Endodermal cell (in vitro differentiated cells): ENCODE results near the gene ANG. TPM values are rescaled to one million over a fixed set of nuclear protein-coding genes. Genes with fewer than 3 reads are reported as not detected.

Experiments
- DNase-seq: peaks from one replicate; pipeline ENCODE4 v3.0.0-alpha.2; 2017
- H3K27ac ChIP-seq: 2 replicates; pipeline ENCODE4 v1.5.1; 2013; ENCODE audit warnings: mild to moderate bottlenecking, low read depth, low read length, moderate library complexity
- H3K27me3 ChIP-seq: 2 replicates; pipeline ENCODE4 v1.6.1; 2013; ENCODE audit warnings: mild to moderate bottlenecking, low read length, moderate library complexity; ENCODE audit not compliant: insufficient read depth, control insufficient read depth, poor library complexity, severe bottlenecking
- H3K36me3 ChIP-seq: 2 replicates; pipeline ENCODE4 v1.7.0; 2013; ENCODE audit warnings: mild to moderate bottlenecking, low read length, moderate library complexity; ENCODE audit not compliant: control insufficient read depth, insufficient read depth
- H3K4me1 ChIP-seq: one replicate; pipeline ENCODE4 v1.7.0; 2013; ENCODE audit warnings: low read length; ENCODE audit not compliant: control insufficient read depth, insufficient read depth
- H3K4me3 ChIP-seq: 2 replicates; pipeline ENCODE4 v1.5.1; 2013; ENCODE audit warnings: mild to moderate bottlenecking, low read length, moderate library complexity
- H3K9ac ChIP-seq: 2 replicates; pipeline ENCODE4 v1.6.1; 2013; ENCODE audit warnings: mild to moderate bottlenecking, low read length, moderate library complexity; ENCODE audit not compliant: poor library complexity, severe bottlenecking; ENCODE audit errors: extremely low read depth
- H3K9me3 ChIP-seq: 2 replicates; pipeline ENCODE4 v1.6.1; 2013; ENCODE audit warnings: mild to moderate bottlenecking, low read length, moderate library complexity; ENCODE audit not compliant: control insufficient read depth
- H3K27ac Mint-ChIP-seq: 2 replicates; pipeline ENCODE4 v1.8.0; 2020; ENCODE audit warnings: mixed read lengths
- H3K27me3 Mint-ChIP-seq: 2 replicates; pipeline ENCODE4 v1.8.0; 2021; ENCODE audit warnings: mild to moderate bottlenecking, mixed read lengths; ENCODE audit not compliant: insufficient read depth
- H3K36me3 Mint-ChIP-seq: 2 replicates; pipeline ENCODE4 v1.8.0; 2020; ENCODE audit warnings: low read depth, mixed read lengths
- H3K4me1 Mint-ChIP-seq: 2 replicates; pipeline ENCODE4 v1.8.0; 2020; ENCODE audit warnings: mixed read lengths
- H3K4me3 Mint-ChIP-seq: 2 replicates; pipeline ENCODE4 v1.8.0; 2020; ENCODE audit warnings: mild to moderate bottlenecking, moderate library complexity, mixed read lengths
- H3K9me3 Mint-ChIP-seq: 2 replicates; pipeline ENCODE4 v1.8.0; 2020; ENCODE audit warnings: mild to moderate bottlenecking, mixed read lengths
- WGBS, 2 experiments: methylation state at CpG; one replicate each; pipeline versions ENCODE4 v1.1.5 to v1.1.7; 2013; ENCODE audit warnings: missing lambda C conversion rate in 2 of 2, mixed read lengths in 1 of 2; ENCODE audit not compliant: insufficient coverage in 1 of 2, insufficient read length in 1 of 2; 5-methylcytosine and 5-hydroxymethylcytosine counted together
- total RNA-seq, 2 donors: library from RNA; stranded (reverse); fragmentation: NEBNext Ultra II Directional in 1 of 2; extraction: Animal tissue kit (Norgen Biotek cat#: 25700) in 1 of 2; gene quantifications; 2 replicates in 1 of 2; 3 replicates in 1 of 2; pipeline ENCODE4 v1.2.1, GENCODE V29; 2021
- TF ChIP-seq, protein P1 (sequence below): fragments of 200-600 bp; sonication (generic); conservative IDR thresholded peaks from 2 replicates; pipeline ENCODE4 v1.5.0; 2021; ENCODE audit warnings: antibody characterized with exemption, mild to moderate bottlenecking

ANG gene
- total RNA-seq, 2 donors from 2014 or later, result 2.6 to 3.4 TPM

DNA sequence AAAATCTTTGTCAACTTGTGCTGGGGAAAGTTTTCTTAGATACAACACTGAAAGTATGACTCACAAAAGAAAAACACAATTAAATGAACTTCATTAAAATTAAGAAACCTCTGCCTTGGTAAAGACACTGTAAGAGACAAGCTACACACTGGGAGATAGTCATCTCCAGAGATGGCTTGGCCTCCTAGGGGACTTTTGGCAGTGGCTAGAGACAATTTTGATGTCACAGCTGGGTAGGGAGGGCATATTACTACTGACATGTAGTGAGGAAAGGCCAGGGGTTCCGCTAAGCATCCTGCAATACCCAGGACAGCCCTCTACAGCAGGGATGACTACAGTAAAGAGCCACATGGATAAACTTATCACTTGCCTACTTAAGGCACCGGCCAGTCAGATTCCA lies 12.9 kb upstream of the ANG start:
- no peak overlapping the region for H3K9ac ChIP-seq
- H3K36me3 Mint-ChIP-seq, result no peaks in the 10 kb centered on the region
- no peaks in the 10 kb centered on the region for H3K9me3 ChIP-seq
- no peak overlapping the region for H3K27ac ChIP-seq
- no peaks in the 10 kb centered on the region for H3K27me3 ChIP-seq
- H3K9me3 Mint-ChIP-seq, result no peaks in the 10 kb centered on the region
- no peak overlapping the region for H3K27ac Mint-ChIP-seq
- no peak for DNase-seq
- H3K4me3 Mint-ChIP-seq, result no peak overlapping the region
- H3K4me1 ChIP-seq, result peaks cover 3% of the 10 kb centered on the region
- H3K4me3 ChIP-seq, result no peak overlapping the region
- H3K27me3 Mint-ChIP-seq, result peaks cover 2% of the 10 kb centered on the region
- WGBS, 2 experiments, result 83 to 93% methylated on average over 1 to 2 of the region's 2 CpGs
- H3K36me3 ChIP-seq, result no peaks in the 10 kb centered on the region
- TF ChIP-seq, protein P1, sequence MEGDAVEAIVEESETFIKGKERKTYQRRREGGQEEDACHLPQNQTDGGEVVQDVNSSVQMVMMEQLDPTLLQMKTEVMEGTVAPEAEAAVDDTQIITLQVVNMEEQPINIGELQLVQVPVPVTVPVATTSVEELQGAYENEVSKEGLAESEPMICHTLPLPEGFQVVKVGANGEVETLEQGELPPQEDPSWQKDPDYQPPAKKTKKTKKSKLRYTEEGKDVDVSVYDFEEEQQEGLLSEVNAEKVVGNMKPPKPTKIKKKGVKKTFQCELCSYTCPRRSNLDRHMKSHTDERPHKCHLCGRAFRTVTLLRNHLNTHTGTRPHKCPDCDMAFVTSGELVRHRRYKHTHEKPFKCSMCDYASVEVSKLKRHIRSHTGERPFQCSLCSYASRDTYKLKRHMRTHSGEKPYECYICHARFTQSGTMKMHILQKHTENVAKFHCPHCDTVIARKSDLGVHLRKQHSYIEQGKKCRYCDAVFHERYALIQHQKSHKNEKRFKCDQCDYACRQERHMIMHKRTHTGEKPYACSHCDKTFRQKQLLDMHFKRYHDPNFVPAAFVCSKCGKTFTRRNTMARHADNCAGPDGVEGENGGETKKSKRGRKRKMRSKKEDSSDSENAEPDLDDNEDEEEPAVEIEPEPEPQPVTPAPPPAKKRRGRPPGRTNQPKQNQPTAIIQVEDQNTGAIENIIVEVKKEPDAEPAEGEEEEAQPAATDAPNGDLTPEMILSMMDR, result no peak
- H3K4me1 Mint-ChIP-seq, result peaks cover 12% of the 10 kb centered on the region

DNA sequence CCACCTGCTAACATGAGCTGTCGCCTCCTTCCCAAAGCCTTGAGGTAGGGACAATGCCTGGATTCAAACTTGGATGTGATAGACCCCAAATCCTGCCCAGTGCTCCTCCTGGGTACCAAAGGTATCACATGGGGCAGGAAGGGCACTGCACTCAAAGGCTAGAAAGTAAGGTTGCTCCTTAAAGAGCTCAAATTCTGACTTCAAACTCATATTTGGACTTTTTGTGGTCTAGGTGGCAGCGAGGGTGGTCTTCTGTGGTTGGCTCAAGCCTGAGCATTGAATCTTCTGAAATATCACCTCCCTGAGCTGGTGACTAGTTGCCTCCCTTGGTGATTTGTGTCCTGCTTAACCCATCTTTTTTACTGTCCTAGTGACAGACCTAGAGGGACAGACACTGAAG lies 12.5 kb upstream of the ANG start:
- TF ChIP-seq, protein P1, result no peak
- 90 to 100% methylated on average over 2 of the region's 2 CpGs for WGBS, 2 experiments
- H3K9me3 ChIP-seq, result no peaks in the 10 kb centered on the region

DNA sequence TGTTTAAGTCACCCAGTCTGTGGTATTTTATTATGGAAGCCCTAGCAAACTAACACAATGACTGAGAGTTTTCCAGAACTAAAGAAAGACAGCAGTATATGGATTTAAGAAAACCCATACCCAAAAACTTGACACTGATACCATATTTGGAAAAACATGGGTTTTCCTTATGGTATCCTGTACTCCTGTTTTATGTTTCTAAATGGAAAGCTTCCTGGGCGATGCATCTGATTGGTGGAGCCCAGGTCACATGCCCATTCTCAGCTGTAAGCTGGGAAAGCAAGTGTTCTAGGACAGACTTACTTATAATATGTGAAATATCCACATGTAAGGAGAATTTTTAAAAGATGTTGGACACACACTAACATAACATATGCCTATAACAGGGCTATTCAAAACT lies 8.7 kb upstream of the ANG start:
- Mint-ChIP-seq H3K27me3 (peaks cover 2% of the 10 kb centered on the region), H3K9me3 (no peaks in the 10 kb centered on the region), H3K4me1 (peaks cover 10% of the 10 kb centered on the region), H3K4me3 (no peak overlapping the region), H3K27ac (no peak overlapping the region), H3K36me3 (no peaks in the 10 kb centered on the region)
- TF ChIP-seq, protein P1, result no peak
- H3K27me3 ChIP-seq, result no peaks in the 10 kb centered on the region
- no peak overlapping the region for H3K9ac ChIP-seq
- H3K36me3 ChIP-seq, result no peaks in the 10 kb centered on the region
- peaks cover 4% of the 10 kb centered on the region for H3K4me1 ChIP-seq
- H3K4me3 ChIP-seq, result peak overlapping the region; percentile 98
- 88% methylated on average over 1 of the region's 1 CpG; no CpG with 5 or more reads in 1 of the 2 experiments for WGBS, 2 experiments
- no peaks in the 10 kb centered on the region for H3K9me3 ChIP-seq
- DNase-seq, result peak; percentile 77
- H3K27ac ChIP-seq, result no peak overlapping the region

More for the DNA sequence above, 12.5 kb upstream of the ANG start:
- H3K27ac Mint-ChIP-seq, result no peak overlapping the region
- no peaks in the 10 kb centered on the region for H3K27me3 ChIP-seq
- no peak overlapping the region for H3K9ac ChIP-seq
- H3K27ac ChIP-seq, result no peak overlapping the region
- no peaks in the 10 kb centered on the region for H3K9me3 Mint-ChIP-seq
- no peaks in the 10 kb centered on the region for H3K36me3 Mint-ChIP-seq
- peaks cover 4% of the 10 kb centered on the region for H3K4me1 ChIP-seq
- H3K4me3 ChIP-seq, result no peak overlapping the region
- peaks cover 2% of the 10 kb centered on the region for H3K27me3 Mint-ChIP-seq
- H3K36me3 ChIP-seq, result no peaks in the 10 kb centered on the region
- peaks cover 16% of the 10 kb centered on the region for H3K4me1 Mint-ChIP-seq
- H3K4me3 Mint-ChIP-seq, result no peak overlapping the region
- DNase-seq, result peak; percentile 28
